GM23338 (cell line): ENCODE results near the gene NFE2L3. TPM values are rescaled to one million over a fixed set of nuclear protein-coding genes. Genes with fewer than 3 reads are reported as not detected.

Experiments
- ATAC-seq: fragments of 200-7000 bp; cut with Tn5 transposase; 3 replicates; pipeline ENCODE4 v1.9.1; 2020
- DNase-seq: peaks from one replicate; pipeline ENCODE4 v3.0.0-alpha.2; 2015; ENCODE audit warnings: low spot score
- H2AFZ ChIP-seq: fragments of 200-600 bp; sonication (generic); 2 replicates; pipeline ENCODE4 v1.8.0; 2016; ENCODE audit warnings: antibody characterized with exemption, mild to moderate bottlenecking, moderate library complexity
- H3F3A ChIP-seq: fragments of 200-600 bp; sonication (generic); replicated peaks from 2 replicates; pipeline ENCODE4 v1.8.0; 2017; ENCODE audit warnings: antibody characterized with exemption, mixed run types, low read depth
- H3K27ac ChIP-seq: fragments of 200-600 bp; sonication (generic); 2 replicates; pipeline ENCODE4 v1.6.1; 2016; ENCODE audit warnings: low read depth
- H3K27me3 ChIP-seq: fragments of 200-600 bp; sonication (generic); 2 replicates; pipeline ENCODE4 v1.8.0; 2016; ENCODE audit warnings: mild to moderate bottlenecking, mixed run types, moderate library complexity; ENCODE audit not compliant: insufficient read depth
- H3K36me3 ChIP-seq: fragments of 200-600 bp; sonication (generic); 2 replicates; pipeline ENCODE4 v1.8.0; 2016; ENCODE audit warnings: mild to moderate bottlenecking; ENCODE audit not compliant: insufficient read depth
- H3K4me1 ChIP-seq: fragments of 200-600 bp; sonication (generic); 2 replicates; pipeline ENCODE4 v1.8.0; 2016; ENCODE audit warnings: mild to moderate bottlenecking, moderate library complexity; ENCODE audit not compliant: insufficient read depth
- H3K4me2 ChIP-seq: fragments of 200-600 bp; sonication (generic); 2 replicates; pipeline ENCODE4 v1.7.1; 2017; ENCODE audit warnings: mixed run types
- H3K4me3 ChIP-seq: fragments of 200-600 bp; sonication (generic); 2 replicates; pipeline ENCODE4 v1.6.1; 2016; ENCODE audit warnings: mixed run types
- H3K79me2 ChIP-seq: fragments of 200-600 bp; sonication (generic); replicated peaks from 2 replicates; pipeline ENCODE4 v1.8.0; 2017; ENCODE audit warnings: mild to moderate bottlenecking; ENCODE audit not compliant: insufficient read depth
- H3K9me2 ChIP-seq: fragments of 200-600 bp; sonication (generic); 2 replicates; pipeline ENCODE4 v1.8.0; 2017; ENCODE audit not compliant: insufficient read depth
- H4K20me1 ChIP-seq: fragments of 200-600 bp; sonication (generic); replicated peaks from 2 replicates; pipeline ENCODE4 v1.8.0; 2017; ENCODE audit warnings: mild to moderate bottlenecking; ENCODE audit not compliant: insufficient read depth
- H3K27ac Mint-ChIP-seq: 2 replicates; pipeline ENCODE4 v1.8.0; 2020; ENCODE audit warnings: inconsistent platforms, mild to moderate bottlenecking, moderate library complexity, mixed read lengths
- H3K27me3 Mint-ChIP-seq: 3 replicates; pipeline ENCODE4 v1.8.0; 2022; ENCODE audit warnings: low read depth, mild to moderate bottlenecking, moderate library complexity, mixed read lengths, inconsistent platforms; ENCODE audit not compliant: insufficient read depth, poor library complexity
- H3K36me3 Mint-ChIP-seq: 3 replicates; pipeline ENCODE4 v1.8.0; 2021; ENCODE audit warnings: low read depth, mild to moderate bottlenecking, inconsistent platforms, moderate library complexity, mixed read lengths
- H3K4me1 Mint-ChIP-seq: 3 replicates; pipeline ENCODE4 v1.8.0; 2020; ENCODE audit warnings: mild to moderate bottlenecking, inconsistent platforms, mixed read lengths
- H3K4me3 Mint-ChIP-seq: 3 replicates; pipeline ENCODE4 v1.8.0; 2021; ENCODE audit warnings: moderate library complexity, mild to moderate bottlenecking, inconsistent platforms, mixed read lengths
- H3K9me3 Mint-ChIP-seq: 3 replicates; pipeline ENCODE4 v1.8.0; 2020; ENCODE audit warnings: moderate library complexity, mild to moderate bottlenecking, inconsistent platforms, mixed read lengths
- CREB1 ChIP-seq: fragments of 250-450 bp; sonication (Bioruptor Pico); IDR thresholded peaks from 2 replicates; pipeline ENCODE4 v1.5.0; 2020; ENCODE audit warnings: low read depth, mild to moderate bottlenecking, moderate library complexity
- CTCF ChIP-seq, 2 experiments: fragments of 200-600 bp in 1 of 2; sonication (generic) in 1 of 2; conservative IDR thresholded peaks; 2 replicates each; pipeline versions ENCODE4 v1.5.1 to v1.6.1; 2016 to 2017; ENCODE audit warnings: antibody characterized with exemption in 2 of 2, low read depth in 2 of 2, mild to moderate bottlenecking in 2 of 2, moderate library complexity in 1 of 2
- JUNB ChIP-seq: IDR thresholded peaks from one replicate; pipeline ENCODE4 v1.6.1; 2016; ENCODE audit warnings: antibody characterized with exemption; ENCODE audit not compliant: unreplicated experiment
- NANOG ChIP-seq: IDR thresholded peaks from 2 replicates; pipeline ENCODE4 v1.6.1; 2016; ENCODE audit warnings: antibody characterized with exemption, borderline replicate concordance
- POLR2AphosphoS5 ChIP-seq: IDR thresholded peaks from 2 replicates; pipeline ENCODE4 v1.6.1; 2016; ENCODE audit warnings: antibody characterized with exemption, low read depth
- ZNF462 ChIP-seq: fragments of 250-450 bp; sonication (Bioruptor Pico); IDR thresholded peaks from 2 replicates; pipeline ENCODE4 v1.5.0; 2020; ENCODE audit warnings: mild to moderate bottlenecking, moderate library complexity
- polyA plus RNA-seq: library from polyadenylated mRNA; unstranded; fragments of >200 nt; fragmentation: Nextera tagmentation; extraction: Ambion mirVana; gene quantifications from 2 replicates; pipeline ENCODE4 v1.2.1, GENCODE V29; 2016
- total RNA-seq: library from RNA; depleted of rRNA; stranded (reverse); fragments of >200 nt; shearing (Covaris generic); gene quantifications from 2 replicates; pipeline ENCODE4 v1.2.3, GENCODE V29; 2014
- TF ChIP-seq, protein P1 (sequence below): IDR thresholded peaks from one replicate; pipeline ENCODE4 v1.6.1; 2018; ENCODE audit warnings: antibody characterized with exemption; ENCODE audit not compliant: unreplicated experiment

The NFE2L3 gene
- total and polyA plus RNA-seq, 2 experiments from 2014 or later: 62.0 to 142 TPM

DNA sequence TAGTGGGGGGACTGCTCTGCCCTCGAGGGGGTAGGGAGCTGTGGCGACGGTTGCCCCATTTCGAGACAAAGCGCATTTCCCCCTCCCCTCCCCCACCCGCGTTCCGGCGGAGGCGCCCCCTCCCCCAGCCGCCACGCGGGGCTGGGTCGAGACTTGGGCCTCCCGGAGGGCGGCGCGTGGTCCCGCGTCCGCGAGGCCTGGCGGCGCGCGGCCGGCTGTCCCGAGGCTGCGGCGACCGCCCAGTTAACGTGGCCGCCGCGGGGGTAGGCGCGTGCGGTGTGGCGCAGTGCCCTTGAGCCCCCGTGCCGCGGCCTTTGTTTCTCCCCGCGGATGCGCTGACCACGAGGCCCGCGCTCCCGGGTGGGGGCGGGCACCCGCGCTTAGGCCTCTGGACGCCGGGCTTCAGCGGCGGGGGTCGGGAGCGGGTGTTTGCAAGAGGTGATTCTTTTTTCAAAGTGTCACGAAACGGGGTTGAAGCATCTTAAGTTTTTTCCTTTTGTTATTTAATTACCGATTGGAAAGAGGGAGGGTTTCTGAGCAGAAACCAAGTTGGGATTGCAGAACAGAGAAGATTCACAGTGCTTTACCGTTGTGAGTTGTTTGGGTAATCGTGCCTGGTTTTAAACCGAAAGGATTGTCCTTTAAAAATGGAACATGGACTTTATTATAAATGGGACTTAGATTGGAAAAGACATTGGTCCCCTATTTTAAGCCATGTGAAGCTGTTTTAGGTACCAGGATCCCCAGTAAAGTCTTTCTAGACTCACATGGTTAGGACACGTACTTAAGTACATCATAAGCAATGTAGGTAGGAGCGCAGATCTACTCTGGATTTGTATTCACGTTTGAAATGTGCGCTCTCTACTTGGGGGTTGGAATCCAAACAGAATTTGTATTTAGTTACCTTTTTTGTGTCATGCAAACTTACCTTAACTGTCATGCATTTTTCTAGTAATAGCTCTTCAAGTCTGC, 50.3 kb downstream of the NFE2L3 start:
- H3K9me3 Mint-ChIP-seq: peaks cover 18% of the 10 kb centered on the region

DNA sequence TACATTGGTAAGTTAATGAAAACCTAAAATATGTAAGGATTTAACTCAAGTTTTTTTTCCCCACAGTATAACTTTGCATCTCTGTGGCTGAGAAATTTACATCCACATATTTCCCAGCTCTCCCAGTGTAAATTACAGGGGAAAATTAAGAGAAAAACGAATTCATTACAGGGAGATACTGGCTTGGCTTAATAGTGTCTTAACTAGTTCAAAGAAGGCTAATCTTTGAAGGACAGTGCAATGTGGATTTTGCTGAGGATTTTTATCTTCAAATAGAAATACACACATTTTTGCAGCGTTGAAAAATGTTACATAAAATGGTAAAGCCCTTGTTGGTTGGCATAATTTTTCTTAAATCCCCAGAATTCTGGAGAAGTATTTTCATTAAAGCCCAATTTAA, 51.0 kb downstream of the NFE2L3 start:
- H3K4me3 ChIP-seq: peak overlapping the region; percentile 71
- peaks cover 23% of the 10 kb centered on the region for H3K4me1 ChIP-seq
- peaks cover 29% of the 10 kb centered on the region for H3K4me1 Mint-ChIP-seq
- no peaks in the 10 kb centered on the region for H3F3A ChIP-seq
- peak overlapping the region; percentile 81 for H3K4me2 ChIP-seq
- H3K4me3 Mint-ChIP-seq: peak overlapping the region; percentile 96
- peaks cover 90% of the 10 kb centered on the region for H3K36me3 Mint-ChIP-seq
- peaks cover 18% of the 10 kb centered on the region for H3K9me3 Mint-ChIP-seq
- no peak for ATAC-seq
- H3K36me3 ChIP-seq: peaks cover 43% of the 10 kb centered on the region; the same call in 1 of the 2 replicates
- H3K27ac Mint-ChIP-seq: peak overlapping the region; percentile 97
- no peaks in the 10 kb centered on the region for H3K27me3 ChIP-seq
- H2AFZ ChIP-seq: no peak overlapping the region
- H3K79me2 ChIP-seq: peaks cover 85% of the 10 kb centered on the region
- no peak for DNase-seq
- no peaks in the 10 kb centered on the region for H3K9me2 ChIP-seq
- peaks cover 41% of the 10 kb centered on the region for H3K27me3 Mint-ChIP-seq
- peaks cover 40% of the 10 kb centered on the region for H4K20me1 ChIP-seq
- H3K27ac ChIP-seq: peak overlapping the region; percentile 96
- TF ChIP-seq CREB1 (no peak), ZNF462 (CRISPR knock-in tag) (no peak), CTCF (conservative IDR thresholded peaks at IDR 0.05; ENCODE audit: low read depth in 2 of 2) (no peak), NANOG (no peak), JUNB (no peak)

More for the DNA sequence above, 50.3 kb downstream of the NFE2L3 start:
- peaks cover 90% of the 10 kb centered on the region for H3K36me3 Mint-ChIP-seq
- Histone ChIP-seq H3K4me2 (peak overlapping the region; percentile 81), H3F3A (no peaks in the 10 kb centered on the region; the same call in 1 of the 2 replicates), H4K20me1 (peaks cover 46% of the 10 kb centered on the region), H3K36me3 (peaks cover 41% of the 10 kb centered on the region), H3K9me2 (no peaks in the 10 kb centered on the region), H3K27me3 (no peaks in the 10 kb centered on the region), H2AFZ (no peak overlapping the region), H3K4me1 (peaks cover 23% of the 10 kb centered on the region), H3K4me3 (peak overlapping the region; percentile 71), H3K79me2 (peaks cover 85% of the 10 kb centered on the region), H3K27ac (peak overlapping the region; percentile 96)
- ATAC-seq (peak; percentile 7), DNase-seq (peak; percentile 52)
- H3K27ac Mint-ChIP-seq: peak overlapping the region; percentile 97
- peaks cover 42% of the 10 kb centered on the region for H3K27me3 Mint-ChIP-seq
- peak overlapping the region; percentile 96 for H3K4me3 Mint-ChIP-seq
- peaks cover 29% of the 10 kb centered on the region for H3K4me1 Mint-ChIP-seq
- TF ChIP-seq, protein P1, sequence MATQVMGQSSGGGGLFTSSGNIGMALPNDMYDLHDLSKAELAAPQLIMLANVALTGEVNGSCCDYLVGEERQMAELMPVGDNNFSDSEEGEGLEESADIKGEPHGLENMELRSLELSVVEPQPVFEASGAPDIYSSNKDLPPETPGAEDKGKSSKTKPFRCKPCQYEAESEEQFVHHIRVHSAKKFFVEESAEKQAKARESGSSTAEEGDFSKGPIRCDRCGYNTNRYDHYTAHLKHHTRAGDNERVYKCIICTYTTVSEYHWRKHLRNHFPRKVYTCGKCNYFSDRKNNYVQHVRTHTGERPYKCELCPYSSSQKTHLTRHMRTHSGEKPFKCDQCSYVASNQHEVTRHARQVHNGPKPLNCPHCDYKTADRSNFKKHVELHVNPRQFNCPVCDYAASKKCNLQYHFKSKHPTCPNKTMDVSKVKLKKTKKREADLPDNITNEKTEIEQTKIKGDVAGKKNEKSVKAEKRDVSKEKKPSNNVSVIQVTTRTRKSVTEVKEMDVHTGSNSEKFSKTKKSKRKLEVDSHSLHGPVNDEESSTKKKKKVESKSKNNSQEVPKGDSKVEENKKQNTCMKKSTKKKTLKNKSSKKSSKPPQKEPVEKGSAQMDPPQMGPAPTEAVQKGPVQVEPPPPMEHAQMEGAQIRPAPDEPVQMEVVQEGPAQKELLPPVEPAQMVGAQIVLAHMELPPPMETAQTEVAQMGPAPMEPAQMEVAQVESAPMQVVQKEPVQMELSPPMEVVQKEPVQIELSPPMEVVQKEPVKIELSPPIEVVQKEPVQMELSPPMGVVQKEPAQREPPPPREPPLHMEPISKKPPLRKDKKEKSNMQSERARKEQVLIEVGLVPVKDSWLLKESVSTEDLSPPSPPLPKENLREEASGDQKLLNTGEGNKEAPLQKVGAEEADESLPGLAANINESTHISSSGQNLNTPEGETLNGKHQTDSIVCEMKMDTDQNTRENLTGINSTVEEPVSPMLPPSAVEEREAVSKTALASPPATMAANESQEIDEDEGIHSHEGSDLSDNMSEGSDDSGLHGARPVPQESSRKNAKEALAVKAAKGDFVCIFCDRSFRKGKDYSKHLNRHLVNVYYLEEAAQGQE: no peak
- TF ChIP-seq POLR2AphosphoS5: peak; percentile 8
